ENCODE results near the gene TEX2.

Gene TEX2

DNA sequence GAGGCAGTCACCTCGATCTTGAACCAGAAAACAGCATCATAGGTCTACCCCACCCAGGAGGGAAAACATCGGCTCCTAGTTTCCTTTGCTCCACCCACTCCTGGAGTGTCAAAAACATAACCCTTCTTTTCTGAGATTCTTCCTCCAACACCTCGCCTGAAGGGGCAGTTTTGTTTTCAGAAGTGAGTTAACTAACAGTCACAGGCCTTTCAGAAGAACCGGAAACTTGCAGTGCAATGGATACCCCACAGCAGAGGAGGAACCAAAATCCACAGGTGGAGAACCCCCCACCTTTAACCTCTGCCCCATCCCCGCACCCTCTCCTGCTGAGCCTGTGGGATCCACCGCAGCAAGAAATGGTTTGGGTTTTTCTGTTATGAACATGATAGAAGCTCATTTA is 7.8 kb upstream of the TEX2 start:
- Histone ChIP-seq H3K9me2 (replicated peaks; ENCODE audit: insufficient read depth, low read length) (no peaks in the 10 kb centered on the region), H3K36me3 (ENCODE audit: low read length) (no peaks in the 10 kb centered on the region), H3K4me3 (ENCODE audit: insufficient read depth, low read length, poor library complexity, severe bottlenecking) (no peak overlapping the region), H3K79me2 (ENCODE audit: insufficient read depth, low read length) (no peaks in the 10 kb centered on the region), H3K9me3 (ENCODE audit: insufficient read depth, low read length) (no peaks in the 10 kb centered on the region), H3F3A (ENCODE audit: insufficient read depth) (no peaks in the 10 kb centered on the region), H3K27ac (ENCODE audit: low read depth, low read length) (no peak overlapping the region), H3K9ac (ENCODE audit: low read length) (no peak overlapping the region), H3K4me2 (ENCODE audit: low read depth, low read length, poor library complexity, severe bottlenecking) (no peak overlapping the region), H3K27me3 (ENCODE audit: low read length) (no peaks in the 10 kb centered on the region), H2AFZ (ENCODE audit: low read depth, low read length, severe bottlenecking) (peak overlapping the region; percentile 3), H4K20me1 (ENCODE audit: low read depth, low read length) (no peaks in the 10 kb centered on the region)
- TF ChIP-seq EZH2phosphoT487 (conservative IDR thresholded peaks at IDR 0.05; ENCODE audit: low read length) (no peak), CTCF (IDR thresholded peaks at IDR 0.05; ENCODE audit: insufficient read depth, low read length, poor library complexity, severe bottlenecking) (no peak)

GRCh38 chr17:64269687-64270649 is 6.9 kb upstream of the TEX2 start:
- no peaks in the 10 kb centered on the region for H4K20me1 ChIP-seq (ENCODE audit: low read depth, low read length)
- no peak overlapping the region for H3K27ac ChIP-seq (ENCODE audit: low read depth, low read length)
- H3K4me2 ChIP-seq (ENCODE audit: low read depth, low read length, poor library complexity, severe bottlenecking) = no peak overlapping the region
- no peaks in the 10 kb centered on the region for H3K27me3 ChIP-seq (ENCODE audit: low read length)
- no peak overlapping the region for H3K4me3 ChIP-seq (ENCODE audit: insufficient read depth, low read length, poor library complexity, severe bottlenecking)
- H3F3A ChIP-seq (ENCODE audit: insufficient read depth) = no peaks in the 10 kb centered on the region
- no peaks in the 10 kb centered on the region for H3K79me2 ChIP-seq (ENCODE audit: insufficient read depth, low read length)
- no peaks in the 10 kb centered on the region for H3K9me2 ChIP-seq (replicated peaks; ENCODE audit: insufficient read depth, low read length)
- no peak overlapping the region for H2AFZ ChIP-seq (ENCODE audit: low read depth, low read length, severe bottlenecking)
- TF ChIP-seq EZH2phosphoT487 (conservative IDR thresholded peaks at IDR 0.05; ENCODE audit: low read length) = no peak
- H3K9me3 ChIP-seq (ENCODE audit: insufficient read depth, low read length) = no peaks in the 10 kb centered on the region
- H3K36me3 ChIP-seq (ENCODE audit: low read length) = no peaks in the 10 kb centered on the region
- H3K9ac ChIP-seq (ENCODE audit: low read length) = no peak overlapping the region

DNA sequence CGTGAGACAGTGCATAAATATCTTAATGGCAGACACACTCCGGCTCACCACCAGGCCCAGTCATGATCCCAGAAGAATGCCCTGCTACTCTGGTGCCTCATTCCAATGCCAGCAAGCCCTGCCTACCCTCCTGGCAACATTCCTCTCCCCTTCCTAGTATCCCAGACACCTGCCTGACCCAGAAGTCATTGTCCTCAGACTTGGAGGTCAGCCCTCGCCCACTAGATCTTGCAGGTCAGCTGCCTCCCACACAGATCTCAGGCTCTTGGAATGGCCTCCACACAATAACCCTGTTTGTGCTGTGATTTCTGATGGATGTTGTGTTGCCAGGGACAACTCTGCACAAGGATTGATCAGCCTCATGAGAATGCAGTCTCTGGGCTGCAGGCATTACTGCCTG is 1.8 kb upstream of the TEX2 start:
- Histone ChIP-seq H2AFZ (ENCODE audit: low read depth, low read length, severe bottlenecking) (no peak overlapping the region), H3K4me3 (ENCODE audit: insufficient read depth, low read length, poor library complexity, severe bottlenecking) (no peak overlapping the region)

More for the DNA sequence above, 1.8 kb upstream of the TEX2 start:
- H3K9ac ChIP-seq (ENCODE audit: low read length) = no peak overlapping the region
- H3K27me3 ChIP-seq (ENCODE audit: low read length) = no peaks in the 10 kb centered on the region
- 0 out of 2 replicates have a peak, but pooled peaks cover 4% of the 10 kb centered on the region for H3K79me2 ChIP-seq (ENCODE audit: insufficient read depth, low read length)
- no peaks in the 10 kb centered on the region for H3K9me2 ChIP-seq (replicated peaks; ENCODE audit: insufficient read depth, low read length)
- no peak overlapping the region for H3K4me2 ChIP-seq (ENCODE audit: low read depth, low read length, poor library complexity, severe bottlenecking)
- H3K9me3 ChIP-seq (ENCODE audit: insufficient read depth, low read length) = no peaks in the 10 kb centered on the region
- H3F3A ChIP-seq (ENCODE audit: insufficient read depth) = no peaks in the 10 kb centered on the region
- H3K27ac ChIP-seq (ENCODE audit: low read depth, low read length) = no peak overlapping the region
- no peaks in the 10 kb centered on the region for H3K36me3 ChIP-seq (ENCODE audit: low read length)
- no peak for TF ChIP-seq CTCF (IDR thresholded peaks at IDR 0.05; ENCODE audit: insufficient read depth, low read length, poor library complexity, severe bottlenecking)
- no peak for TF ChIP-seq EZH2phosphoT487 (conservative IDR thresholded peaks at IDR 0.05; ENCODE audit: low read length)
- no peaks in the 10 kb centered on the region for H4K20me1 ChIP-seq (ENCODE audit: low read depth, low read length)

Measured in SU-DHL-6 (cell line).